K562 (cell line): Measurements from ENCODE around the gene NFRKB. TPM values are rescaled to one million over a fixed set of nuclear protein-coding genes. Genes with fewer than 3 reads are reported as not detected.

Experiments used
- BDP1 ChIP-seq: IDR thresholded peaks from 3 replicates; pipeline ENCODE4 v1.6.1; 2011; ENCODE audit not compliant: insufficient read length, insufficient read depth
- C11orf30 ChIP-seq: fragments of 450-650 bp; IDR thresholded peaks from 2 replicates; pipeline ENCODE4 v1.6.1; 2016; ENCODE audit warnings: low read depth, mild to moderate bottlenecking
- CHD1 ChIP-seq: fragments of 200-600 bp; sonication (generic); IDR thresholded peaks from one replicate; pipeline ENCODE4 v1.6.1; 2012; ENCODE audit warnings: mild to moderate bottlenecking, moderate library complexity, low read length, inconsistent platforms
- CREB3 ChIP-seq: fragments of 450-650 bp; conservative IDR thresholded peaks from 2 replicates; pipeline ENCODE4 v1.6.1; 2016; ENCODE audit warnings: missing genetic modification characterization, low read depth, mild to moderate bottlenecking, missing compliant biosample characterization, moderate library complexity
- EHMT2 ChIP-seq: fragments of 450-650 bp; IDR thresholded peaks from 2 replicates; pipeline ENCODE4 v1.6.1; 2018; ENCODE audit warnings: antibody characterized with exemption
- EP300 ChIP-seq: IDR thresholded peaks from 2 replicates; pipeline ENCODE4 v1.6.1; 2012; ENCODE audit warnings: low read length, improper control_type of control experiment
- EWSR1 ChIP-seq: fragments of 450-650 bp; IDR thresholded peaks from 2 replicates; pipeline ENCODE4 v1.6.1; 2018; ENCODE audit warnings: borderline replicate concordance, mild to moderate bottlenecking, low read depth, moderate library complexity; ENCODE audit not compliant: partially characterized antibody
- IRF1 ChIP-seq: sonication (generic); formaldehyde crosslinking; IDR thresholded peaks from 2 replicates; pipeline ENCODE4 v1.8.0; 2022; ENCODE audit warnings: missing genetic modification reagents, mild to moderate bottlenecking, borderline replicate concordance
- NCOA6 ChIP-seq: fragments of 450-650 bp; IDR thresholded peaks from 2 replicates; pipeline ENCODE4 v1.6.1; 2017; ENCODE audit warnings: mild to moderate bottlenecking
- PYGO2 ChIP-seq: fragments of 450-650 bp; IDR thresholded peaks from 2 replicates; pipeline ENCODE4 v1.6.1; 2016; ENCODE audit warnings: mild to moderate bottlenecking, missing genetic modification characterization, moderate library complexity, missing compliant biosample characterization
- TAF15 ChIP-seq: fragments of 200-400 bp; formaldehyde crosslinking; IDR thresholded peaks from 2 replicates; pipeline ENCODE4 v1.6.1; 2017; ENCODE audit warnings: mild to moderate bottlenecking, low read depth, low read length, moderate library complexity
- ZNF124 ChIP-seq: sonication (generic); formaldehyde crosslinking; IDR thresholded peaks from 2 replicates; pipeline ENCODE4 v1.8.1; 2022; ENCODE audit warnings: missing genetic modification reagents
- ZNF224 ChIP-seq: sonication (generic); formaldehyde crosslinking; IDR thresholded peaks from 2 replicates; pipeline ENCODE4 v1.8.0; 2022; ENCODE audit warnings: mild to moderate bottlenecking, missing genetic modification reagents
- polyA plus RNA-seq, 8 experiments: library from polyadenylated mRNA; depleted of rRNA in 4 of 8; stranded (reverse) in 5 of 8; unstranded in 3 of 8; fragments of >200 nt; fragmentation: Nextera tagmentation in 2 of 8; fragmentation: Illumina TruSeq in 1 of 8; extraction: Ambion mirVana in 2 of 8; extraction: Trizol in 1 of 8; gene quantifications; 2 replicates each; pipeline versions ENCODE4 v1.2.1 to v1.2.3, GENCODE V29; 2011 to 2014; ENCODE audit warnings: inconsistent platforms in 1 of 8, missing spikeins in 1 of 8
- total RNA-seq, 7 experiments: library from RNA; depleted of rRNA in 6 of 7; stranded (reverse); fragments of >200 nt in 6 of 7; fragmentation: Illumina TruSeq in 2 of 7; extraction: Trizol in 2 of 7; gene quantifications; 2 replicates each; pipeline versions ENCODE4 v1.2.1 to v1.2.3, GENCODE V29; 2011 to 2021; ENCODE audit warnings: low replicate concordance in 1 of 7
- TF ChIP-seq, protein P1 (sequence below): fragments of 250-450 bp; sonication (Bioruptor Pico); IDR thresholded peaks from 2 replicates; pipeline ENCODE4 v1.4.0; 2020
- TF ChIP-seq, protein P2 (sequence below): sonication (generic); formaldehyde crosslinking; IDR thresholded peaks from 2 replicates; pipeline ENCODE4 v1.9.0; 2022; ENCODE audit warnings: mild to moderate bottlenecking, missing genetic modification reagents
- TF ChIP-seq, protein P3 (sequence below), 2 experiments: fragments of 250-450 bp in 1 of 2; fragments of 450-650 bp in 1 of 2; sonication (Bioruptor Pico) in 1 of 2; IDR thresholded peaks; 2 replicates each; pipeline versions ENCODE4 v1.6.1 to v1.8.0; 2016 to 2021; ENCODE audit warnings: mild to moderate bottlenecking in 2 of 2, moderate library complexity in 2 of 2, missing compliant biosample characterization in 1 of 2, missing genetic modification characterization in 1 of 2
- TF ChIP-seq, protein P4 (sequence below): fragments of 150-350 bp; conservative IDR thresholded peaks from 2 replicates; pipeline ENCODE4 v1.6.1; 2014; ENCODE audit warnings: low read length

Gene NFRKB
- total and polyA plus RNA-seq, 9 of the 15 experiments (the other 6 are each of a cell fraction or from before 2014, with no cell fraction given): 7.1 to 42.6 (median 23.9) TPM

GRCh38 chr11:129895126-129896041 lies at the start of gene NFRKB (continued):
- TF ChIP-seq, protein P1, sequence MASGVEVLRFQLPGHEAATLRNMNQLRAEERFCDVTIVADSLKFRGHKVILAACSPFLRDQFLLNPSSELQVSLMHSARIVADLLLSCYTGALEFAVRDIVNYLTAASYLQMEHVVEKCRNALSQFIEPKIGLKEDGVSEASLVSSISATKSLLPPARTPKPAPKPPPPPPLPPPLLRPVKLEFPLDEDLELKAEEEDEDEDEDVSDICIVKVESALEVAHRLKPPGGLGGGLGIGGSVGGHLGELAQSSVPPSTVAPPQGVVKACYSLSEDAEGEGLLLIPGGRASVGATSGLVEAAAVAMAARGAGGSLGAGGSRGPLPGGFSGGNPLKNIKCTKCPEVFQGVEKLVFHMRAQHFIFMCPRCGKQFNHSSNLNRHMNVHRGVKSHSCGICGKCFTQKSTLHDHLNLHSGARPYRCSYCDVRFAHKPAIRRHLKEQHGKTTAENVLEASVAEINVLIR (CRISPR knock-in tag): no peak
- TF ChIP-seq NCOA6 (no peak), BDP1 (no peak), EP300 (no peak), EWSR1 (no peak), EHMT2 (no peak), C11orf30 (no peak), TAF15 (no peak), CHD1 (no peak), ZNF124 (CRISPR knock-in tag) (no peak), IRF1 (no peak), CREB3 (tag) (no peak), PYGO2 (no peak), ZNF224 (no peak)
- TF ChIP-seq, protein P2, sequence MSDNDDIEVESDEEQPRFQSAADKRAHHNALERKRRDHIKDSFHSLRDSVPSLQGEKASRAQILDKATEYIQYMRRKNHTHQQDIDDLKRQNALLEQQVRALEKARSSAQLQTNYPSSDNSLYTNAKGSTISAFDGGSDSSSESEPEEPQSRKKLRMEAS: no peak; the same call in 1 of the 2 replicates
- TF ChIP-seq, protein P3, sequence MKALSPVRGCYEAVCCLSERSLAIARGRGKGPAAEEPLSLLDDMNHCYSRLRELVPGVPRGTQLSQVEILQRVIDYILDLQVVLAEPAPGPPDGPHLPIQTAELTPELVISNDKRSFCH (CRISPR knock-in tag; IDR thresholded peaks at IDR 0.05): no peak
- TF ChIP-seq, protein P3 (tag; IDR thresholded peaks at IDR 0.05): no peak
- TF ChIP-seq, protein P4, sequence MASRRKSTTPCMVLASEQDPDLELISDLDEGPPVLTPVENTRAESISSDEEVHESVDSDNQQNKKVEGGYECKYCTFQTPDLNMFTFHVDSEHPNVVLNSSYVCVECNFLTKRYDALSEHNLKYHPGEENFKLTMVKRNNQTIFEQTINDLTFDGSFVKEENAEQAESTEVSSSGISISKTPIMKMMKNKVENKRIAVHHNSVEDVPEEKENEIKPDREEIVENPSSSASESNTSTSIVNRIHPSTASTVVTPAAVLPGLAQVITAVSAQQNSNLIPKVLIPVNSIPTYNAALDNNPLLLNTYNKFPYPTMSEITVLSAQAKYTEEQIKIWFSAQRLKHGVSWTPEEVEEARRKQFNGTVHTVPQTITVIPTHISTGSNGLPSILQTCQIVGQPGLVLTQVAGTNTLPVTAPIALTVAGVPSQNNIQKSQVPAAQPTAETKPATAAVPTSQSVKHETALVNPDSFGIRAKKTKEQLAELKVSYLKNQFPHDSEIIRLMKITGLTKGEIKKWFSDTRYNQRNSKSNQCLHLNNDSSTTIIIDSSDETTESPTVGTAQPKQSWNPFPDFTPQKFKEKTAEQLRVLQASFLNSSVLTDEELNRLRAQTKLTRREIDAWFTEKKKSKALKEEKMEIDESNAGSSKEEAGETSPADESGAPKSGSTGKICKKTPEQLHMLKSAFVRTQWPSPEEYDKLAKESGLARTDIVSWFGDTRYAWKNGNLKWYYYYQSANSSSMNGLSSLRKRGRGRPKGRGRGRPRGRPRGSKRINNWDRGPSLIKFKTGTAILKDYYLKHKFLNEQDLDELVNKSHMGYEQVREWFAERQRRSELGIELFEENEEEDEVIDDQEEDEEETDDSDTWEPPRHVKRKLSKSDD: no peak
